ENCODE results near the gene DAD1.

DAD1 gene

GRCh38 chr14:22521449-22522239, 67.4 kb downstream of the DAD1 start:
- TF ChIP-seq EZH2phosphoT487 (conservative IDR thresholded peaks at IDR 0.05; ENCODE audit: low read length) (no peak), CTCF (IDR thresholded peaks at IDR 0.05; ENCODE audit: insufficient read depth, low read length, poor library complexity, severe bottlenecking) (no peak)
- H3K9me3 ChIP-seq (ENCODE audit: insufficient read depth, low read length) = no peaks in the 10 kb centered on the region

GRCh38 chr14:22520796-22521195, 68.2 kb downstream of the DAD1 start:
- Histone ChIP-seq H3F3A (ENCODE audit: insufficient read depth) (peaks cover 67% of the 10 kb centered on the region), H3K4me2 (ENCODE audit: low read depth, low read length, poor library complexity, severe bottlenecking) (peak overlapping the region; percentile 81), H3K27ac (ENCODE audit: low read depth, low read length) (peak overlapping the region; percentile 100), H3K9me2 (replicated peaks; ENCODE audit: insufficient read depth, low read length) (no peaks in the 10 kb centered on the region), H3K4me3 (ENCODE audit: insufficient read depth, low read length, poor library complexity, severe bottlenecking) (peak overlapping the region; percentile 17), H3K27me3 (ENCODE audit: low read length) (no peaks in the 10 kb centered on the region), H3K36me3 (ENCODE audit: low read length) (no peaks in the 10 kb centered on the region), H4K20me1 (ENCODE audit: low read depth, low read length) (no peaks in the 10 kb centered on the region), H3K9ac (ENCODE audit: low read length) (peak overlapping the region; percentile 74), H3K79me2 (ENCODE audit: insufficient read depth, low read length) (no peaks in the 10 kb centered on the region), H2AFZ (ENCODE audit: low read depth, low read length, severe bottlenecking) (no peak overlapping the region), H3K9me3 (ENCODE audit: insufficient read depth, low read length) (no peaks in the 10 kb centered on the region)
- TF ChIP-seq CTCF (IDR thresholded peaks at IDR 0.05; ENCODE audit: insufficient read depth, low read length, poor library complexity, severe bottlenecking) = no peak
- no peak for TF ChIP-seq EZH2phosphoT487 (conservative IDR thresholded peaks at IDR 0.05; ENCODE audit: low read length)

More at GRCh38 chr14:22521449-22522239, 67.4 kb downstream of the DAD1 start:
- Histone ChIP-seq H3K36me3 (ENCODE audit: low read length) (no peaks in the 10 kb centered on the region), H3K27me3 (ENCODE audit: low read length) (no peaks in the 10 kb centered on the region), H3F3A (ENCODE audit: insufficient read depth) (peaks cover 59% of the 10 kb centered on the region), H3K9ac (ENCODE audit: low read length) (peak overlapping the region; percentile 74), H3K4me3 (ENCODE audit: insufficient read depth, low read length, poor library complexity, severe bottlenecking) (peak overlapping the region; percentile 17), H2AFZ (ENCODE audit: low read depth, low read length, severe bottlenecking) (no peak overlapping the region), H3K4me2 (ENCODE audit: low read depth, low read length, poor library complexity, severe bottlenecking) (peak overlapping the region; percentile 81), H3K79me2 (ENCODE audit: insufficient read depth, low read length) (no peaks in the 10 kb centered on the region), H3K27ac (ENCODE audit: low read depth, low read length) (peak overlapping the region; percentile 100), H4K20me1 (ENCODE audit: low read depth, low read length) (no peaks in the 10 kb centered on the region), H3K9me2 (replicated peaks; ENCODE audit: insufficient read depth, low read length) (no peaks in the 10 kb centered on the region)

- peak overlapping the region; percentile 100 for H3K27ac ChIP-seq (ENCODE audit: low read depth, low read length)
- no peaks in the 10 kb centered on the region for H3K36me3 ChIP-seq (ENCODE audit: low read length)
- H3K9me3 ChIP-seq (ENCODE audit: insufficient read depth, low read length) = no peaks in the 10 kb centered on the region
- TF ChIP-seq CTCF (IDR thresholded peaks at IDR 0.05; ENCODE audit: insufficient read depth, low read length, poor library complexity, severe bottlenecking) (no peak), EZH2phosphoT487 (conservative IDR thresholded peaks at IDR 0.05; ENCODE audit: low read length) (no peak)
- peak overlapping the region; percentile 81 for H3K4me2 ChIP-seq (ENCODE audit: low read depth, low read length, poor library complexity, severe bottlenecking)
- no peaks in the 10 kb centered on the region for H4K20me1 ChIP-seq (ENCODE audit: low read depth, low read length)
- no peak overlapping the region for H2AFZ ChIP-seq (ENCODE audit: low read depth, low read length, severe bottlenecking)
- peaks cover 72% of the 10 kb centered on the region for H3F3A ChIP-seq (ENCODE audit: insufficient read depth)
- H3K9me2 ChIP-seq (replicated peaks; ENCODE audit: insufficient read depth, low read length) = no peaks in the 10 kb centered on the region
- no peaks in the 10 kb centered on the region for H3K79me2 ChIP-seq (ENCODE audit: insufficient read depth, low read length)
- peak overlapping the region; percentile 74 for H3K9ac ChIP-seq (ENCODE audit: low read length)
- no peak overlapping the region for H3K4me3 ChIP-seq (ENCODE audit: insufficient read depth, low read length, poor library complexity, severe bottlenecking)
- H3K27me3 ChIP-seq (ENCODE audit: low read length) = no peaks in the 10 kb centered on the region
Measured at GRCh38 chr14:22519877-22520685, 68.9 kb downstream of the DAD1 start.
